OCI-LY3 (cell line): ENCODE results near the gene CCDC157.

Source experiments
- H2AFZ ChIP-seq: fragments of 200-600, 300-600 bp; shearing (Covaris generic); 2 replicates; pipeline ENCODE4 v1.6.0; 2014; ENCODE audit warnings: antibody characterized with exemption, low read depth, low read length
- H3K27ac ChIP-seq: fragments of 200-600, 300-600 bp; sonication (generic); 2 replicates; pipeline ENCODE4 v1.5.1; 2014; ENCODE audit warnings: mild to moderate bottlenecking, low read length, moderate library complexity, mixed read lengths
- H3K27me3 ChIP-seq: fragments of 200-600, 300-600 bp; sonication (generic); 2 replicates; pipeline ENCODE4 v1.6.1; 2014; ENCODE audit warnings: low read depth, low read length, mixed read lengths
- H3K36me3 ChIP-seq: fragments of 200-600, 300-600 bp; sonication (generic); replicated peaks from 2 replicates; pipeline ENCODE3; 2014; ENCODE audit warnings: low read depth, low read length, mixed read lengths
- H3K4me1 ChIP-seq: fragments of 300-600, 200-600 bp; sonication (generic); 2 replicates; pipeline ENCODE4 v1.6.1; 2014; ENCODE audit warnings: low read length, mixed read lengths
- H3K4me2 ChIP-seq: fragments of 200-600, 300-600 bp; sonication (generic); 2 replicates; pipeline ENCODE4 v1.6.1; 2014; ENCODE audit warnings: low read length, mixed read lengths
- H3K4me3 ChIP-seq: fragments of 300-600, 200-600 bp; sonication (generic); 2 replicates; pipeline ENCODE4 v1.5.1; 2014; ENCODE audit warnings: antibody characterized with exemption, mild to moderate bottlenecking, low read length, moderate library complexity
- H3K79me2 ChIP-seq: fragments of 300-600, 200-600 bp; shearing (Covaris generic); 2 replicates; pipeline ENCODE4 v1.6.1; 2014; ENCODE audit warnings: mild to moderate bottlenecking, low read length, mixed read lengths
- H3K9ac ChIP-seq: fragments of 300-600, 200-600 bp; shearing (Covaris generic); 2 replicates; pipeline ENCODE4 v1.6.0; 2014; ENCODE audit warnings: mild to moderate bottlenecking, low read length, moderate library complexity
- H3K9me3 ChIP-seq: fragments of 200-600, 300-600 bp; shearing (Covaris generic); 2 replicates; pipeline ENCODE4 v1.6.1; 2014; ENCODE audit warnings: low read length, mixed read lengths; ENCODE audit not compliant: insufficient read depth
- H4K20me1 ChIP-seq: fragments of 200-600, 300-600 bp; sonication (generic); 2 replicates; pipeline ENCODE4 v1.6.1; 2016; ENCODE audit warnings: low read length, mixed read lengths; ENCODE audit not compliant: insufficient read depth
- CTCF ChIP-seq: fragments of 200-600, 300-600 bp; sonication (generic); IDR thresholded peaks from 2 replicates; pipeline ENCODE4 v1.5.1; 2014; ENCODE audit warnings: antibody characterized with exemption, low read length, low read depth
- EZH2phosphoT487 ChIP-seq: fragments of 200-600 bp; shearing (Covaris generic); IDR thresholded peaks from 2 replicates; pipeline ENCODE4 v1.6.1; 2018; ENCODE audit warnings: antibody characterized with exemption, mixed run types, low read depth

CCDC157 gene

GRCh38 chr22:30411780-30412179 lies 55.0 kb downstream of the CCDC157 start:
- Histone ChIP-seq H3K27ac (no peak overlapping the region), H3K4me2 (no peak overlapping the region), H3K4me3 (no peak overlapping the region), H4K20me1 (peaks cover 3% of the 10 kb centered on the region; the same call in 1 of the 2 replicates), H3K4me1 (no peaks in the 10 kb centered on the region), H3K9me3 (no peaks in the 10 kb centered on the region), H3K79me2 (no peaks in the 10 kb centered on the region), H3K27me3 (no peaks in the 10 kb centered on the region), H3K36me3 (peaks cover 54% of the 10 kb centered on the region), H3K9ac (no peak overlapping the region), H2AFZ (no peak overlapping the region)
- no peak for TF ChIP-seq EZH2phosphoT487
- no peak for TF ChIP-seq CTCF

- Histone ChIP-seq H3K4me3 (no peak overlapping the region), H3K4me2 (no peak overlapping the region), H4K20me1 (peaks cover 3% of the 10 kb centered on the region; the same call in 1 of the 2 replicates), H3K36me3 (peaks cover 54% of the 10 kb centered on the region), H3K79me2 (no peaks in the 10 kb centered on the region), H3K9ac (no peak overlapping the region), H3K27ac (no peak overlapping the region), H3K9me3 (no peaks in the 10 kb centered on the region), H3K4me1 (no peaks in the 10 kb centered on the region), H3K27me3 (no peaks in the 10 kb centered on the region), H2AFZ (no peak overlapping the region)
- no peak for TF ChIP-seq CTCF
- TF ChIP-seq EZH2phosphoT487: no peak
Measured at GRCh38 chr22:30413001-30413400, 56.2 kb downstream of the CCDC157 start.

- H3K9me3 ChIP-seq: no peaks in the 10 kb centered on the region
- H4K20me1 ChIP-seq: no peaks in the 10 kb centered on the region
- H3K9ac ChIP-seq: no peak overlapping the region
- no peak overlapping the region for H3K27ac ChIP-seq
- H3K4me1 ChIP-seq: no peaks in the 10 kb centered on the region
- H3K36me3 ChIP-seq: peaks cover 58% of the 10 kb centered on the region
- H3K79me2 ChIP-seq: no peaks in the 10 kb centered on the region
- TF ChIP-seq EZH2phosphoT487 (no peak), CTCF (no peak)
- no peak overlapping the region for H3K4me2 ChIP-seq
- H2AFZ ChIP-seq: no peak overlapping the region
- H3K4me3 ChIP-seq: no peak overlapping the region
- H3K27me3 ChIP-seq: no peaks in the 10 kb centered on the region
Measured at GRCh38 chr22:30413745-30414524, 57.1 kb downstream of the CCDC157 start.

GRCh38 chr22:30414525-30415047 lies 57.8 kb downstream of the CCDC157 start:
- no peaks in the 10 kb centered on the region for H3K79me2 ChIP-seq
- no peak overlapping the region for H3K4me2 ChIP-seq
- H2AFZ ChIP-seq: no peak overlapping the region
- H3K9ac ChIP-seq: no peak overlapping the region
- no peaks in the 10 kb centered on the region for H3K27me3 ChIP-seq
- no peaks in the 10 kb centered on the region for H4K20me1 ChIP-seq
- peaks cover 58% of the 10 kb centered on the region for H3K36me3 ChIP-seq
- H3K4me3 ChIP-seq: no peak overlapping the region
- no peak overlapping the region for H3K27ac ChIP-seq
- TF ChIP-seq CTCF (no peak), EZH2phosphoT487 (no peak)
- H3K9me3 ChIP-seq: no peaks in the 10 kb centered on the region
- H3K4me1 ChIP-seq: no peaks in the 10 kb centered on the region
